SKM-1 (cell line): ENCODE measurements around the gene MYH6.

Source experiments
- DNase-seq: peaks from one replicate; lab custom pipeline; 2025; ENCODE audit not compliant: unreplicated experiment; lab: John Stamatoyannopoulos, UW

The MYH6 gene

GRCh38 chr14:23339506-23340268 is 68.4 kb downstream of the MYH6 start:
- no peak for DNase-seq

- no peak for DNase-seq
Observed at GRCh38 chr14:23335623-23336022, 72.5 kb downstream of the MYH6 start.
